ENCODE results near the gene MAP4.

DNA sequence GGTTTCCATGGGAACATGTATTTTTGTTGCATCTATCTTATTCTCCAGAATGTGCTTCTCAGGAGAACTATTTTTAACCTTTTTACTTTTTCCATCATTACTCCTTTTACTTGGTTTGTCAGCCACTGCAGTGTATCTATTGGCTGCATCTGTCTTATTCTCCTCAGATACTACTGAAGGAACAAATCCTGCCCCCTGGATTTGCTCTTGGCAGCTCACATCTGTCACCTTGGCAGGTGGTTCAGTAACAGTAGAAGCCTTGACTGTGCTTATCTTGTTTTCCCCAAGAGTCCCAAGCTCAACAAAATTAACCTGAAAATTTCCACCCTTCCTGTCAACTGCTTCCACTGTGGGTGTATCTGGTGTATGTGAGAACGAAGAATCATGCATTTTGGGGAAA lies 106.0 kb downstream of the MAP4 start:
- TF ChIP-seq, protein P1, sequence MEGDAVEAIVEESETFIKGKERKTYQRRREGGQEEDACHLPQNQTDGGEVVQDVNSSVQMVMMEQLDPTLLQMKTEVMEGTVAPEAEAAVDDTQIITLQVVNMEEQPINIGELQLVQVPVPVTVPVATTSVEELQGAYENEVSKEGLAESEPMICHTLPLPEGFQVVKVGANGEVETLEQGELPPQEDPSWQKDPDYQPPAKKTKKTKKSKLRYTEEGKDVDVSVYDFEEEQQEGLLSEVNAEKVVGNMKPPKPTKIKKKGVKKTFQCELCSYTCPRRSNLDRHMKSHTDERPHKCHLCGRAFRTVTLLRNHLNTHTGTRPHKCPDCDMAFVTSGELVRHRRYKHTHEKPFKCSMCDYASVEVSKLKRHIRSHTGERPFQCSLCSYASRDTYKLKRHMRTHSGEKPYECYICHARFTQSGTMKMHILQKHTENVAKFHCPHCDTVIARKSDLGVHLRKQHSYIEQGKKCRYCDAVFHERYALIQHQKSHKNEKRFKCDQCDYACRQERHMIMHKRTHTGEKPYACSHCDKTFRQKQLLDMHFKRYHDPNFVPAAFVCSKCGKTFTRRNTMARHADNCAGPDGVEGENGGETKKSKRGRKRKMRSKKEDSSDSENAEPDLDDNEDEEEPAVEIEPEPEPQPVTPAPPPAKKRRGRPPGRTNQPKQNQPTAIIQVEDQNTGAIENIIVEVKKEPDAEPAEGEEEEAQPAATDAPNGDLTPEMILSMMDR (IDR thresholded peaks at IDR 0.05; ENCODE audit: poor library complexity, severe bottlenecking): no peak
- no peak for TF ChIP-seq TAF1 (IDR thresholded peaks at IDR 0.05; ENCODE audit: low read depth)
- TF ChIP-seq RAD21 (conservative IDR thresholded peaks at IDR 0.05): no peak
